ENCODE results near the gene GREB1L.

DNA sequence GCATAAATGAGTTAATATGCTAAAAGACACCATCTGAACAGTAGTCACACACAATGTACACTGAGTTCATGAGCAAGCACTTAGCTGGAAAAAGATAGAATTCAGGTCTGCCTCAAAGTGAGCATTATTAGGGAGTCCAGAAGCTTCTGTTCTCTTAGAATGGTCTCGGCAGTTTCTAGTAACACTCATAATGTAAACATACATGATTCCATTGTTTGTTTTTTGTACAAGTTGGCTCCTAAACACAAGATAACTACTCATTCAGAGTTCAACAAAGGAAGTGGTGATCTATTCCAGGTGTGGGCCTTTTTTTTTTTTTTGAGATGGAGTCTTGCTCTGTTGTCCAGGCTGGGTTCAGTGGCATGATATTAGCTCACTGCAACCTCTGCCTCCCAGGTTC, 292.3 kb downstream of the GREB1L start:
- no peak for TF ChIP-seq POLR2AphosphoS5 (IDR thresholded peaks at IDR 0.05; ENCODE audit: low read depth, low read length)
- TF ChIP-seq SPI1 (IDR thresholded peaks at IDR 0.05; ENCODE audit: low read depth, low read length), result no peak
- TF ChIP-seq POLR2A (IDR thresholded peaks at IDR 0.05; ENCODE audit: low read depth, low read length), result no peak
- no peak for TF ChIP-seq TAF1 (IDR thresholded peaks at IDR 0.05; ENCODE audit: low read depth, low read length)
